Activated T-cell treated with anti-CD3 and anti-CD28 coated beads, Interleukin-2, amount 50 U/mL, for 48 hours (primary cell): ENCODE results near the gene TIPIN.
"Not testable (repeated sequence)": the region's sequence is repeated elsewhere in the genome, so short reads cannot be mapped to it uniquely, and the experiment has no call there.

ENCODE experiments used
- DNase-seq, 2 experiments: peaks; one replicate each; pipeline ENCODE4 v3.0.0-alpha.2; 2020

TIPIN gene, protein sequence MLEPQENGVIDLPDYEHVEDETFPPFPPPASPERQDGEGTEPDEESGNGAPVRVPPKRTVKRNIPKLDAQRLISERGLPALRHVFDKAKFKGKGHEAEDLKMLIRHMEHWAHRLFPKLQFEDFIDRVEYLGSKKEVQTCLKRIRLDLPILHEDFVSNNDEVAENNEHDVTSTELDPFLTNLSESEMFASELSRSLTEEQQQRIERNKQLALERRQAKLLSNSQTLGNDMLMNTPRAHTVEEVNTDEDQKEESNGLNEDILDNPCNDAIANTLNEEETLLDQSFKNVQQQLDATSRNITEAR

DNA sequence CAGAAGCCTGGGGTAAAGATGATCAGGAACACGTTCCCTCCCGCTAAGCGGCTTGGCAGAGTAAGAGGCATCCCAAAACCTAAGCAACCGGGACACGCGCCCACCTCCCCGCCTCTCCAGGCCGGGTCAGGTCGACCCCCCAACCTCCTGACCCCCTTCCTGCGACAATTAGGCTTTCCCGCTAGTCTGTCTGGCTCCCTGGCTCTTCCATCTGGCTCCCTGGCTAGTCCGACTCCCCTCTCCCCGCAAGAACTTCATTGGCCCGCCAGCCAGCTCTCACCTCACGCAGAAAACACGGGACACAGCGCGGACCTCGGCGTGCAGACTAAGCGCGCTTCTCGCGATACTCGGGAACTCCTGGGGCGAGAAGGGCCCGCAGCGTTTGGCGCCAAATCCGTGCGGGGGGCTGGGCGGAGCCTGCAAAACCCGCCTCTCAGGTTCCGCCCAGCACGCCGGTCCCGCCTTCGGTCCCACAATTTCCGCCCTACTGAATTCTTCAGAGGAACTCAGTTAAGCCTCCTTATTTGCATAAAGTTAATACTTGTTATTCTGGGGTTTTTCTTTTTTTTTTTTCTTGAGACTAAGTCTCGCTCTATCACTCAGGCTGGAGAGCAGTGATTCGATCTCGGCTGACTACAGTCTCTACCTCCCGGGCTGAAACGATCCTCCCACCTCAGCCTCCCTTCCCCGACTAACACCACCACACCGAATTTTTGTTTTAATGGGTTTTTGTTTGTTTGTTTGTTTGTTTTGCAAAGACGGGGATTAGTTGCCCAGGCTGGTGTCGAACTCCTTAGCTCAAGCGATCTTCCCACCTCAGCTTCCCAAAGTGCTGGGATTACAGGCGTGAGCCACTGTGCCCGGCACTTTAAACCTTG, at the start of gene TIPIN:
Gene TIPIN, minus strand, starts transcription at position 327 of the 878 bp plus-strand sequence. CDS start 3,738 bp downstream, outside the sequence.
- DNase-seq: peak; percentile 97 to 99

DNA sequence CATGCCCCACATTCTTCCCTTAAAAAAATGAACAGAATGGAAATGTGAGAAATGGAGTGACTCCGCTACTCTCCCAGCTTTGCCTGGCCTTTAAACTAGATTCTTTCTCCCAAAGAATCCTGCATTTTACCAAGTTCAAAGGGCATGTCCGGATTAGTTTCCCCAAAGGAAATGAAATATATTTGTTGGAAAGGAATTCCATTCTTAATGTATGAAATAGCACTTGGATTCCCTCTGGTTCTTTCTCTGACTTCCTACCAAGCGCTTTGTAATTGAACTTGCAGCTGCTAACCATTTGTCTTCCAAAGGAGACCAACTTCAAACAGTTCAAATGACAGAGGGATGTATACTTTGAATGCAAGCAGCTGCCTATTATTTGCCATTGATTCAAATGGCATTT, 49.1 kb upstream of the TIPIN start:
- no peak for DNase-seq

DNA sequence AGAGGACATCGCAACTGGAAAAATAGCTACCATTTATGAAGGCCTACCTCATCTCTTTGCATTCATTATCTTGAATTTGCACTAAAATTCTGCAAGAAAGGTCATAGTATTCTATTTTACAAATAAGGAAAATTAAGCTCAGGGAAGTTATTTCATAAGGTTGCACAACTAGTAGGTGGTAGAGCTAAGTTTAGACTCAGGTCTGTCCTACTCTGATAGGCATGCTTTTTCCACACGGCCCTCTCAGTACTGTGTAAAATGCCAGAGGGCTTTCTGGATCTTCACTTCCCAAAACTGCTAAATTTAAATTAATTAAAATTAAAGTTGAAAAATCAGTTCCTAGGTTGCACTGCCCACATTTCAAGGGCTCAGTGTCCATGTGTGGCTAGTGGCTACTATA, 48.5 kb upstream of the TIPIN start:
- DNase-seq: no peak

DNA sequence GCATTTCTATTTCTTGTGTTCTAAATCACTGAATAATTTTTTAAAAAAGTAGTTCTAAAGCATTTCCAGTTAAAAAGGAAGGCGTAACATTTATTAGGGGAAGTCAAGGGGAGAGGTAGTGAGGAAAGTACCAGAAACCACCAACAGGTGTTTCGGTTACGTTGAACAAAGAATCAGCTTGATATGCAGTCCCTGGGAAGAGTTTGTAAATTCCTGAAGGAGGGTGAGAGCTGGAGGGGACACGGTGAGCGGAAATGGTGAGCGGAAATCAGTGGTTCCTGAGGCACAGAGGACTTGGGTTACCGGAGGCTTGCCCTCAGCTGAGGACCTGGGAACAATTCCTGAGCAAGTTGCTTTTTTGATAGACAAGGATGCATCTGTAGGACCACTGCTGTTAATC, 48.0 kb upstream of the TIPIN start:
- no peak for DNase-seq

DNA sequence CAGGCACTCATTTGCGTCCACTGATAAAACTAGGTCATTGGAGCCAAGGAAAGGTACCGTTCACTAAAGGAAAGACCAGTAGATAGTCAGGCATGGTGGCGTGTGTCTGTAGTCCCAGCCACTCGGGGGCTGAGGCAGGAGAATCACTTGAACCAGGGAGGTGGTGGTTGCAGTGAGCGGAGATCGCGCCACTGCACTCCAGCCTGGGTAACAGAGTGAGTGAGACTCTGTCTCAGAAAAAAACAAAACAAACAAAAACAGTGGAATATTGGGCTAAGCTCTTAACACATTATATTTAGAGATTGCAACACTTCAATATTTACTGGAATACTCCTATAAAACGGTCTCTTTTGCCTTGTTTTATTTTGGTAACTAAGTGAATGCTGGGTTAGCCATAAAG, 47.6 kb upstream of the TIPIN start:
- DNase-seq: no peak

DNA sequence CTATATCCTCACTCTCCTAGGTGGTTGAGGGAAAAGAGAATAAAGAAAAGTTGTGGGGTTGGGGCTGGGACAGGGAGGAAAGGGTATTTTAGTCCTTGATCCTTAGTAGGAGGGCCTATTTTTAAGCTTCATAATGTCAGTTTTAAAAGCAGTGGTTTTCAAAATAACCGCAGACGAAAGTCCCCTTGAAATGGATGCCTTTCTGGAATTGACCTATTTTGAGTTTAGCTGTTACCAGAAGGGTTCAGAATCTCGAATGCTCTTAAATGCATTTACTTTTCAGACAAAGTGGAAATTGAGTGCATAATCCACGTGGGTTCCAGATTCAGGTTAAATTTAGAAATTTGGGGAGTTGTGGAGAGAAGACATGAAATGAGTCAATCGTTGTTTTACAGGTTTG, 46.8 kb upstream of the TIPIN start:
- DNase-seq: no peak

DNA sequence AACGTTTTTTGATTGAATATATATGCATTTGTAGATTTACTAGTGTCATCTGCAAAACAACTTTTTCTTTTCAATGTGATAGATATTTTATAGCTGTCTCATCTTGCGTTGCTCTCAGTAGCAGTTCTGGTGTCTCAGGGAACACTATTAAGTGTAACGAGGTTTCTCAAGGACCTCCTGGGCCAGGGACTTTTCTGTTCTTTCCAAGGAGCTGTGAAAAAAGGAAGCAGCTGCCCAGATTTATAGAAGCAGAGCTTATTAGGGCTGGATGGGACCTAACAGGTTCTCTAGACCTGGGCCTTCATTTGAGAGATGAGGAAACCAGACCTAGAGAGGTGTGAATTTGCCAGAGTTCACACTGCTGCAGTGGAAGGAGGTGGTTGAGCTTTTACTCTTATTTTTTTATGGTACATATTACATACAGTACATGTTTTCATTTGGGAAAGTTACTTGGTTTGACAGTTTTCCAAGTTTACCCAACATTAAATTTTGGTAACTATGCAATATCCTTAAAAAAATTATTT, 46.3 kb upstream of the TIPIN start:
- DNase-seq: no peak

DNA sequence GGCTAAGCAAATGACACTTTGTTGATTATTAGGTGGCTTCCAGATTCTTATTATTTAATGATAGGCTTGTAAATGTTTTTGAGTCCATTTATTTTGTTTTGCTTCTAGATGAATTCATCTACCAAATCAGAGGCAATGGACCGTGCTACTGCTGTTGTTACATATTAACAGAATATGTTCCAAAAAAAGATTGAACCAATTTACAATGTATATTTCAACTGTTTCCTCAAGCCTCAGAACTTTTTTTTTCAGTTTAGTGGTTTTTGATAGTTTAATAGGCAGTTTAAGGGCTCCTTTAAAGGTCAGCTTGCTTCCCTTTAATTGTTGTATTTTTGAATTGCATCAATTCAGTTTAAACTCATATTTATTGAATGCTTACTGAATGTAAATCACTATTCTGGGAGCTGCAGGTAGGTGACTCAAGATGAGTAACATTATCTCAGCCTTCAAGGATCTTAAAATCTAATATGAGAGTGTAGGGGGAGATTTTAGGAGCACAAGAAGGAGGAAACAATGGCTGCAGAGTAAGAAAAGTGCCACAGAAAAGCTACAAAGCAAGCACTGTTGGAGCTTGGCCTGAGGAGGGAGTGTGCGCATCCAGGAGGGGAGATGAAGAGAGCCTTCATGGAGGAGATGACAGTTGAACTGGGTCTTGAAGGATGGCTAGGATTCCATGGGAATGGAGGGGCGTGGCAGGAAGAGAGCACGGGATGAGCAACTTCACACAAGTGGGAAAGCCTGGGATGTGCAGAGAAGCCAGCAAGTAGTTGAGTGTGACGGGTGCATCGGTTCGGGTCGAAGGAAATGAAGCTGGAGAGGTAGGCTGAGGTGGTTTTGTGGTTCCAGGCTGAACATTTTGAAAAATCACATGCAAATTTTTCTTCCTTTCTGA, 44.9 kb upstream of the TIPIN start:
- DNase-seq: peak in 1 of 2 experiments; percentile 35

DNA sequence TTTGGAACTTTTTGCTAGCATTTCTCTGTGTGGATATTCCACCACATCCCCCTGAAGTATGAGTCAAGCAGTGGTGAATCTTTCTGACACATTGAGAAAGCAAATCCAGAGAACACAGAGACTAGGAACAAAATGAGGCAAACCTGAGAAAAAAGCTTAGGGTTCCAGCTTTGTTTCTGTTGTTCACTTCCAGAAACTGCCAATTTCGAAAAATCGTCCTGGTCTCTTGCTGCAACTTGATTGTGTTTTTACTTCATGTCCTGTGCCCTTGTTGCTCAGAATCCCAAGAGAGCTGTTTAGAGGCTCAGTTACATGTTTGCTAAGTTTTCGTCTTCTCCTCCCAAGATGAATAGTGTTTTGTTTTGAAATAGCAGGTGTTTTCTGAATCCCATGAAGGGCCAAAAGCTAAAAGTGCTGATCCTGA, 43.9 kb upstream of the TIPIN start:
- DNase-seq: no peak

DNA sequence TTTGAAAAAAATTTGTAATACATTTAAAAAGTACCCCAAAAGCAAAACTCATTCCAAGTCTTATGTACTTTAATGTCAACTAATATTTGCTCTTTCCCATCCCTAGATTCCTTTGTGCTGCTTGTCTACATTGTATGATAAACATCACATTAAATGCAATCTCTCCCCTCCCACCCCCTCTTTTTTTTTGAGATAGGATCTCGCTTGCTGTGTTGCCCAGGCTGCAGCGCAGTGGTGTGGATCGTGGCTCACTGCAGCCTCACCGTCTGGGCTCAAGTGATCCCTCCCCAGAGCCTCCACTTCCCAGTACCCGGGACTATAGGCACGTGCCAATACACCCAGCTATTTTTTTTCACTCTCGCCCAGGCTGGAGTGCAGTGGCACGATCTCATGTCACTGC, 42.8 kb upstream of the TIPIN start:
- no peak for DNase-seq

DNA sequence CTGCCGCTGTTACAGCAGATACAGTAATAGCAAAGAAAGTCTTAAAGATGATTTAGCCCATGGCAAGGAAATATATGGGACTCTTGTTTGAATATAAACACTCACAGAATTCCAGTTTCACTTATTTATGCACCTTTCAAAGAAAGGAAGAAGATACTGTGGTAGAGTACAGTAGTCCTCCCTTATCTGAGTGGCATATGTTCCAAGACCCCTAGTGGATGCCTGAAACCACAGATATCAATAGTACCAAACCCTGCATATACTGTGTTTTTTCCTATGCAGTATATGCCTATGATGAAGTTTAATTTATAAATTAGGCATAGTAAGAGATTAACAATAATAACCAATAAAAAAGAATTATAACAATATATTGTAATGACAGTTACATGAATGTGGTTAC, 38.4 kb upstream of the TIPIN start:
- DNase-seq: no peak

DNA sequence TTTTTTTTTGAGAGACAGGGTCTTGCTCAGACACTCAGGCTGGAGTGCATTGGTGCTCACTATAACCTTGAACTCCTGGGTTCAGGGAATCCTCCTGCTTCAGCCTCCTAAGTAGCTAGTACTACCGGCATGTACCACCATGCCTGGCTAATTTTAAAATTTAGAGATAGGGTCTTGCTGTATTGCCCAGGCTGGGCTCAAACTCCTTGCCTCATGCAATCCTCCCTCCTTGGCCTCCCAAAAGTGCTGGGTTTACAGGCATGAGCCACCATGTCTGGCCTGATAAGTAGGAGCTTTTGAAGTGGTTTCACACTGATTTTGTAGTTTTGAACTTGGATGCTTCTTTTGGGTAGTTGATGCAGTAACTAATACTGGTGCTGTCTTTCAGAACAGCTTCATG, 38.0 kb upstream of the TIPIN start:
- DNase-seq: no peak

DNA sequence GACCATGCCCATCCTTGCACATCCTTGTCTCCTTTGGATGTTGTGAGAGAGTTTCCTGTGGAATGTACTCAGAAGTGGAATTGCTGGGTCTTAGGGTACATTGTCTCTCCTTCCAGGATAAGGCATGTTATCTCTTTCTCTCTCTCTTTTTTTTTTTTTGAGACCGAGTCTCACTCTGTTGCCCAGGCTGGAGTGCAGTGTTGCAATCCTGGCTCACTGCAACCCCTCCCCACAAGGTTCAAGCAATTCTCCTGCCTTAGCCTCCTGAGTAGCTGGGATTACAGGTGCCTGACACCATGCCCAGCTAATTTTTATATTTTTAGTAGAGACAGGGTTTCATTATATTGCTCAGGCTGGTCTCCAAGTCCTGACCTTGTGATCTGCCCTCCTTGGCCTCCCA, 36.6 kb upstream of the TIPIN start:
- DNase-seq: not testable (repeated sequence)

DNA sequence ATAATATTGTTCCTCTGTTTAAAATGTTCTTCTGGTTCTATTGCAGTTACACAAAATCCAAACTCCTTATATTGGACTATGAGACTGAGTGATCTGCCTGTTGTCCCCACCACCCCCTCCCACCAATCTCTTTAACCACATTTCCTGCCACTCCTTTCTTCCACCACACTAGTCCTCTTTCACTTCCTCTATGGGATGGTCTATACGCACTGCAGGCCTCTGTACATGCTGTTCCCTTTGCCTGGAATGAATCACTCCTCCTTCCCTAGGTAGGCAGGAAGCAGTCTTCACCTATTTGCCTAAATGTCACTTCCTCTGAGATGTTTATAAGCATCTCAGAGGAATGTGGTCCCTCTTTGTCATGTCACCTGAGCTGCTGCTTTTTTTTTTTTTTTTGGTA, 34.2 kb upstream of the TIPIN start:
- DNase-seq: no peak

DNA sequence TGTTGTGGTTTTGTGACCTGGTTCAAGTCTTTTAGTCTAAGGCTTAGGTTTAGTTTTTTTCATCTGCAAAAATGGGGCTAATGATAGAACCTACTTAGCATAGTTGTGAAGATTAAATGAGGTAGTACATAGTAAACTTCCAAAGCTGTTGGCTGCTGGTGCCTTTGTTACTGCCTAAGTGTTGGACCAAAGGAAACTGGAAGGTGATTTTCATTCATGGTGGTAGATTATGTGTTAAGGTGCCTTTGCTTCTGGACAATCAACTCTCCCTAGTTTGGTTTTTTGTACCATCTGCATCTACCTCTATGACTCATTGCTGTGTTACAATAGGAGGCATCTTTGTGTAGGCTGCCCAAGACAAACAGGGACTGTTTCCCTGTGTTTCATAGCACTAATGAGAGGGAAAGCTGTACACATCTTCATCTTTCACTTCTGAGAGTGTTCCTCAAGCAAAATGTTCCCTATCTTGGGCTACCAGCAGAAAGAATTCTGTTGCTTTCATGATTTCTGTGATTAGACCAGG, 33.4 kb upstream of the TIPIN start:
- no peak for DNase-seq

DNA sequence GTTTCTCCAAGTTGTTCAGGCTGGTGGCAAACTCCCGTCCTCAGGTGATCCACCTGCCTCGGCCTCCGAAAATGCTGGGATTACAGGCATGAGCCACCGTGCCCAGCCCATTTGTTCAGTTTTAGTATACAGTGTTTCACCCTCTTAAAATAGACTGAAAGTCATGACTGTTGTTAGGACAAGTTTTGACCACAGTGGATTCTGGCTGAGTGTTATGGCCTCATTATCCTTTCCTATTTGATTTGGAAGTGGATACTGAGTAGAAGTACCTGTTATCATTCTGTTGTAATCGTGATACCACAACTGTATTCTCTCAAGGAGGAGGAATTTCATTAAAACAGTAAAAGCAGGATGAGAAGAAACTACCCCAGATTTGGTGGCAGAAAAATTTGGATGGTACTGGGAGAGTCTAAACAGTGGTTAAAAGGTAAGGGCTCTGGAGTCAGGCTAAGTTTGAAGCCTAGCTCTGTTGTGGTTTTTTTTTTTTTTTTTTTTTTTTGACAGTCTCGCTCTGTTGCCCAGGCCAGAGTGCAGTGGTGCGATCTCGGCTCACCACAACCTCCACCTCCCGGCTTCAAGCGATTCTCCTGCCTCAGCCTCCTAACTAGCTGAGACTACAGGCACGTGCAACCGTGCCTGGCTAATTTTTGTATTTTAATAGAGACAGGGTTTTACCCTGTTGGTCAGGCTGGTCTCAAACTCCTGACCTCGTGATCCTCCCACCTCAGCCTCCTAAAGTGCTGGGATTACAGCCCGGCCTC, 32.8 kb upstream of the TIPIN start:
- no peak for DNase-seq

DNA sequence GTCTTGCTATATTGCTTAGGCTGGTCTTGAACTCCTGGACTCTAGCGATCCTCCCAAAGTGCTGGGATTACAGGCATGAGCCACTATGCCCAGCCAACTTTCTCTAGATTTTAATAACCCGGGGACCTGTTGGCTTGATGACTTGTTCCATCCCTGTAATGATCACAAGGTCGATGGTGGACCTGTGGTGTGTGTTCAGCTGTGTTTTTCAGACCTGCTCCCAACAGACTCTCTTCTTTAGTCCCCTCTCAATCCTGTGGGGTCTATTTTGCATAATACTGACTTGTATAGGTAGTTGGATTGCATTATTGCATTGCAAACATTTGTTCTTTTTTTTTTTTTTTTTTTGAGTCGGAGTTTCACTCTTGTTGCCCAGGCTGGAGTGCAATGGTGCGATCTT, 32.1 kb upstream of the TIPIN start:
- no peak for DNase-seq

DNA sequence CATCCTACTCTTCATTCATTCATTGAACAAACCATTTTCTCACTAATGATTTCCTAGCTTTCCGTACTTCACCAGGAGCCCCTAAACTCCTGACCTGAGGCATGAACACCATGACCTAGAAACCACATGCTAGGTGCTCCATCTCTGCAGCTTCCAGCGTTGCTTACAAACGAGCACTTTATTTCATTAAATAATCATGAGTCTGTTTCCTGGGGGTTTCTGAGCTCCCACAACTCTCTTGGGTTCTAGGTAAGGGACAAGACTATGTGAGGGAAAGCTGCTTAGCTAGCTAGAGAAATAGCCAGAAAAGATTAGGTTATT, 31.5 kb upstream of the TIPIN start:
- DNase-seq: no peak

DNA sequence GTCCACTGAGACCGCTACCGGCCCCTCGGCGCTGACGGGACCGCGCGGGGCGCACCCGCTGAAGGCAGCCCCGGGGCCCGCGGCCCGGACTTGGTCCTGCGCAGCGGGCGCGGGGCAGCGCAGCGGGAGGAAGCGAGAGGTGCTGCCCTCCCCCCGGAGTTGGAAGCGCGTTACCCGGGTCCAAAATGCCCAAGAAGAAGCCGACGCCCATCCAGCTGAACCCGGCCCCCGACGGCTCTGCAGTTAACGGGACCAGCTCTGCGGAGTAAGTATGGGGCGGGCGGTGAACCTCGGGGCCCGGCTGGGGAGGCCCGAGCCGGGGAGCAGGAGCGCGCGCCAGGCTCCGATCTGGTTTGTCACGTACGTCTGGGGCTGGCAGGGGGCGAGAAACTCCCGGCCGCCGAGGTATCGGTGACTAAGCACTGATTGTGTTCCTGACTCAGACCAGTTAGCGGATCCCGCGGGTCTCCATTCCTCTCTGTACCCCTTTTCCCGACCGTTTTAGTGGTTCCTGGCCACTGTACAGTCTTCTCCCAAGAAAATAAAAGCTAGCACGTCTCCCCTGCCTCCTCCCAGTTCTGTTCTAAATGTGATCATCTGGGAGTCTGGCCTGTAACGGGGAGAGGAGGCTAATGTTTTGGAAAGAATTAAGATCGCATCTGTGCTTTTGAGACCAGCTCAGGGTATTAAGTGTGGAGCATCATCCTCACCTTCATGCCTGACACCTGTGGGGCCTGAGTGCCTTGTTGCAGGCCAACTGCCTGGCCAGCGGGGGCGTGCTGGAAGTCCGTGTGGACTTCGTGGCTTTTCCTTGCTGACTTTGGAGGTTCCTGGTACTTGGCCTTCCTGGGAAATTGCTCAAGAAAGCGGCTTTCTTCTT, 30.9 kb upstream of the TIPIN start:
- DNase-seq: peak; percentile 86 to 90

DNA sequence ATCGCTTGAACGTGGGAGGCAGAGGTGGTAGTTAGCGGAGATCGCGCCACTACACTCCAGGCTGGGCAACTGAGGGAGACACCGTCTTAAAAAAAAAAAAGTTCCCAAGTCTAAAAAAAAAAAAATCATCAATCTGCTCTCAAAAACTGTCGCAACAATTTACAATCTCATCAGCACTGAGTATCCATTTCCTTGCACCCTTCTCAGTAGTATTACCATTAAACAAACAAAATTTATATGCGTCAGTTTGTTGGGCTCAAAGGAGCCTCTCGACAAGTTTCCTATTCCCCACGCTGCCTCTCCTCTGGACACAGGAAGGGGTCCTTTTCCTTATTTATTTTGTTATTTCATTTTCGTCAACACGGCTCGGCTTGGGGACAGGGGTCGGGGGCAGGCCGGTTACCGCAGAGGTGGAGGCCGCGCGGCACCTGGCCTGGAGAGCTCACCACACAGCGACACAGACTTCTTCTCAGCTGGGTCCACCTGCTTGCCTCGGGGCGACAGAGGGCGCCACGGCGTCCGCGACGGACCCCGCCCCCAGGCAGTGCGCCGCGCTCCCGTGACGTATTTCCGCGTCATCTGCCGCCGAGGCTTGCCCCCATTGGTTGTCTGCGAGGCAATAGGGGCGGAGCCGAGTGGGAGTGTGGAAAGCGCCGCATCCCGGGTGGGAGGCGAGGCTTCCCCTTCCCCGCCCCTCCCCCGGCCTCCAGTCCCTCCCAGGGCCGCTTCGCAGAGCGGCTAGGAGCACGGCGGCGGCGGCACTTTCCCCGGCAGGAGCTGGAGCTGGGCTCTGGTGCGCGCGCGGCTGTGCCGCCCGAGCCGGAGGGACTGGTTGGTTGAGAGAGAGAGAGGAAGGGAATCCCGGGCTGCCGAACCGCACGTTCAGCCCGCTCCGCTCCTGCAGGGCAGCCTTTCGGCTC, 30.0 kb upstream of the TIPIN start, which contains the start of gene MAP2K1:
Gene MAP2K1, plus strand, starts transcription at position 709 of the 920 bp plus-strand sequence. CDS start 436 bp downstream, outside the sequence.
- peak; percentile 99 for DNase-seq
